KG1 (cell line): Measurements from ENCODE around the gene ATP1A2.

Source experiments
- DNase-seq: peaks from one replicate; lab custom pipeline; 2025; lab: John Stamatoyannopoulos, UW

Gene ATP1A2

GRCh38 chr1:160085686-160086455, 29.7 kb upstream of the ATP1A2 start:
- DNase-seq, result peak; percentile 47

GRCh38 chr1:160086456-160086892, 29.1 kb upstream of the ATP1A2 start:
- no peak for DNase-seq

GRCh38 chr1:160087118-160087662, 28.4 kb upstream of the ATP1A2 start:
- DNase-seq, result no peak

GRCh38 chr1:160089883-160090282, 25.7 kb upstream of the ATP1A2 start:
- no peak for DNase-seq

GRCh38 chr1:160090760-160091159, 24.8 kb upstream of the ATP1A2 start:
- DNase-seq, result no peak

GRCh38 chr1:160091666-160092223, 23.8 kb upstream of the ATP1A2 start:
- DNase-seq, result no peak

GRCh38 chr1:160092366-160093068, 23.0 kb upstream of the ATP1A2 start:
- DNase-seq, result no peak

- no peak for DNase-seq
Observed at GRCh38 chr1:160093069-160093395, 22.5 kb upstream of the ATP1A2 start.

- DNase-seq, result no peak
Observed at GRCh38 chr1:160093624-160094290, 21.8 kb upstream of the ATP1A2 start.

GRCh38 chr1:160094291-160094625, 21.3 kb upstream of the ATP1A2 start:
- no peak for DNase-seq

- DNase-seq, result no peak
Observed at GRCh38 chr1:160094806-160095205, 20.8 kb upstream of the ATP1A2 start.

GRCh38 chr1:160095382-160096105, 20.0 kb upstream of the ATP1A2 start:
- DNase-seq, result no peak

- DNase-seq, result no peak
Observed at GRCh38 chr1:160096274-160097116, 19.1 kb upstream of the ATP1A2 start.

- DNase-seq, result no peak
Observed at GRCh38 chr1:160097151-160097910, 18.2 kb upstream of the ATP1A2 start.

GRCh38 chr1:160097911-160098851, 17.4 kb upstream of the ATP1A2 start, which contains the start of gene IGSF8:
Gene IGSF8, minus strand, starts transcription at chr1:160098619. Its CDS starts 147 bp downstream, at chr1:160098472.
- DNase-seq, result peak; percentile 44

GRCh38 chr1:160098852-160099561, 16.6 kb upstream of the ATP1A2 start:
- DNase-seq, result peak; percentile 68

- DNase-seq, result no peak
Observed at GRCh38 chr1:160099716-160100375, 15.7 kb upstream of the ATP1A2 start.
